ENCODE data around the gene STEAP1B. TPM values are rescaled to one million over a fixed set of nuclear protein-coding genes. Genes with fewer than 3 reads are reported as not detected.

STEAP1B gene
- 0.07 to 0.21 TPM (median 0.13 TPM) in 5 replicates for total RNA-seq (2022; extraction: Qiagen RNA extraction)

GRCh38 chr7:22499888-22500689 lies at the start of gene STEAP1B:
Gene STEAP1B (minus strand): TSS chr7:22500188. CDS start chr7:22494855, 5,333 bp downstream.

Other genes with a start within 250 kb of the STEAP1B start
- 0.07 to 0.25 TPM (median 0.18 TPM) in 5 replicates for gene RAPGEF5, start 143.0 kb downstream of the STEAP1B start, total RNA-seq (2022; extraction: Qiagen RNA extraction)
- gene IL6, start 227.0 kb upstream of the STEAP1B start, total RNA-seq (2022; extraction: Qiagen RNA extraction), result 0.80 to 1.9 TPM (median 1.1 TPM) in 5 replicates